GM18499 (cell line): Measurements from ENCODE around the gene MAGED1.
A peak's percentile ranks its signal among the peaks of the same experiment; 100 is the strongest.
"Not testable (repeated sequence)": the region's sequence is repeated elsewhere in the genome, so short reads cannot be mapped to it uniquely, and the experiment has no call there.

Source experiments
- ATAC-seq: cut with Tn5 transposase; IDR thresholded peaks from one replicate; pipeline ENCODE4 v1.9.1; 2021; ENCODE audit warnings: moderate number of reproducible peaks; ENCODE audit not compliant: insufficient read depth, unreplicated experiment

Gene MAGED1

GRCh38 chrX:51893931-51894696 is 691 bp downstream of the MAGED1 start:
- no peak for ATAC-seq

- ATAC-seq, result peak; percentile 67
Measured at GRCh38 chrX:51894697-51895336, 1.4 kb downstream of the MAGED1 start.

GRCh38 chrX:51896626-51897025 is 3.2 kb downstream of the MAGED1 start:
- no peak for ATAC-seq

- ATAC-seq, result no peak
Measured at GRCh38 chrX:51899741-51900140, 6.3 kb downstream of the MAGED1 start.

- no peak for ATAC-seq
Measured at GRCh38 chrX:51902510-51903050, 9.2 kb downstream of the MAGED1 start.

GRCh38 chrX:51905152-51905551 is 11.7 kb downstream of the MAGED1 start:
- ATAC-seq, result not testable (repeated sequence)

GRCh38 chrX:51905711-51906110 is 12.3 kb downstream of the MAGED1 start:
- ATAC-seq, result no peak

GRCh38 chrX:51917604-51918003 is 24.2 kb downstream of the MAGED1 start:
- no peak for ATAC-seq

- no peak for ATAC-seq
Measured at GRCh38 chrX:51922561-51922960, 29.1 kb downstream of the MAGED1 start.

- no peak for ATAC-seq
Measured at GRCh38 chrX:51931566-51932150, 38.2 kb downstream of the MAGED1 start.
